IPS DF 4.7 (cell line): ENCODE data around the gene GREM1.

Experiments
- DNase-seq: peaks from one replicate; pipeline ENCODE4 v3.0.0-alpha.2; 2013; ENCODE audit warnings: low spot score; ENCODE audit errors: extremely low read depth

GREM1 gene

DNA sequence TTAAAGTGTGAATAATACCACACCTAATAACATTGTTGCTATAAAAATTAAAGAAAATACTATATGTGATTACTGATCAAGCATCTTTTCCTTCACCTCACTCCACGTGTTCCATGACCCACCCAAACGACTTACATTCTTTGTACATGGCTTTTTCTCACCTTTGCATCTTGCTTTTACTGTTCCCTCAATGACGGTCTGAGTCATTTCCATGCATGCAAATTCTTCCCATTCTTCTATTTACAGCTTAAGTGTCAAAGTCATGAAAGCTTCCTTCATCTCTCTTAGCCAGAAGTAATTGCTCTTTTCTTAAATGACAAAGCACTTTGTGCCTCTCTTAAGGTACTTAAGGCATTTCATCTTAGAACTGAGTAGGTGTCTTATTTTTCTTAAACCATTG is 64.0 kb downstream of the GREM1 start:
- no peak for DNase-seq

DNA sequence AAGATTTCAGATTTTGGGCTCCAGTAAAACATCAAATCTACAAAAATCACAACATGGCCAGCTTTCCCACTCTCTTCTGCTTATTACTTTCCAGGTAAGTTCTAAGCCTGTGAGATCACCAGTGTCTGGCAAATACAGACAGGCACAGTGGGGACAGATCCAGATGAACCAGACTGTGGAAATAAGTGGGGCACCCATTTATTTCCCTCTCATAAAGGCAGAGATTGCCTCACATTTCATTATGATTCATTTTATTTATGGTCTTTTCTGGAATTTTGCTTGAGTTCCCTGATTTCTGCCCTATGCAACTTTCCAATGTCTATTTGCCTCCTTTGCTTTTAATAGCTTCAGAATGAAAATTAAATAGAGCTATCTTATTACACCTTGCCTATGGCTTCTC is 66.8 kb downstream of the GREM1 start:
- DNase-seq, result no peak

DNA sequence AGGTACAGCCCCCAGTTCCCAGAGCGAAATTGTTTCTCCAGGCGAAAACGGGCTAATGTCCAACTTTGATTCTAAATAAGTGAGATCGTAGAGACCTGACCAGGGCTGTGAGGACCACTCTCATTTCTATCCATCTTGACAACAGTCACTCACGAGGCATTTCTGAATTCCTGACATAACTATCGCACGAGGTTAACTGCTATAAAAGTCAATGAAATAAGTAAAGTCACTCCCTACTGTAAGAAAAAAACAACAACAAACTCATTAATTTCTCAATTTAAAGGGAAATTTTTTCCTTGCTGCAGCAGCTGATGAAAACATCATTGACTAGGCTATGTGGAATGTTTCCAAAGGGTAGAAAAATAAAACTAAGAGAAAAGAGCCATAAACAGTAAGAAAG is 69.1 kb downstream of the GREM1 start:
- DNase-seq, result no peak

DNA sequence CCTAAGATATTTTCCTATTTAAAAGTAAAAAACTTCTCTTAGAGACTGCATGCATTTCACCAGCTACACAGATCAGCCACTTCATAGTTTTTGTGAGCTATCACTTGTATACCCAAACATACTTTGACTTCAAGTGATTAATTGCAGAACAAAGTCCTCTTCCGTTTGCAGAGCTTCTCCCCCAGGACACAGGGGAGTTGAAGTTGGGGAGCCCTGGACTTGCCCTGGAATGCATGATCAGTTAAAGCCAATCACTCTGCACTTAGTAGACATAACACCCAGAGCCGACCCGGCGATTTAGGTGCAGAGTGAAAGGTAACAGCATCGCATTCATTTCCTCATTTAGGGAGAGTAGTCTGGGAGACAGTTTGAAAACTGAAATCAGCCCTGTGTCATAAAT is 70.1 kb downstream of the GREM1 start:
- no peak for DNase-seq

DNA sequence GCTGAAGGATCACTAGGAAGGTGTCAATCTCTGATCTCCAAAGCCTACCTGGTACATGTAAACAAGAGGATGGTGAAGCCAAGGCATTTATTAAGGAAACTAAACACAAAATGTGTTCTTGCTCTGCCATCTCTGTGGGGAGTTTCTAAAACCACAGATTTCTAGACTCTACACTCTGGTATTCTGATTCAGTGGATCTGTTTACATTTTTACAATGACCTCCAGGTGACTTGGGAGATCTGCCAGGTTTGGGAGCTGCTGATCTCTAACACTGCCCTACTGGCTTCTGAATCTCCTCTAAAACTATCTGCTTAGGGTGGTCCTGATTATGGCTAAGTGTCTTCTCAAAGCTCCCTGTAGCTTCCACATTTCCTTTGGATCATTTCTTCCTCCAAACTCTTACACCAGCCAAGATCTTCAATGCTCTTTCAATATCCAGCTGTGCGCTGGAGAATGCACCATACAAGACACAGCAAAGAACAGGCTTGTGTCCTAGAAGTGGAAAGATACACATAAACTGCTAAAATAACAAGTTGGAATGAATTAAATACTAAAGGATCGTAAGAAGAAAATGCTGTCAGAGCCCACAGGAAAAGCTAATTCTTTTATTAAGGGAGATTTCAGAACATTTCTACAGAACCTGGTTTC is 72.7 kb downstream of the GREM1 start:
- no peak for DNase-seq

DNA sequence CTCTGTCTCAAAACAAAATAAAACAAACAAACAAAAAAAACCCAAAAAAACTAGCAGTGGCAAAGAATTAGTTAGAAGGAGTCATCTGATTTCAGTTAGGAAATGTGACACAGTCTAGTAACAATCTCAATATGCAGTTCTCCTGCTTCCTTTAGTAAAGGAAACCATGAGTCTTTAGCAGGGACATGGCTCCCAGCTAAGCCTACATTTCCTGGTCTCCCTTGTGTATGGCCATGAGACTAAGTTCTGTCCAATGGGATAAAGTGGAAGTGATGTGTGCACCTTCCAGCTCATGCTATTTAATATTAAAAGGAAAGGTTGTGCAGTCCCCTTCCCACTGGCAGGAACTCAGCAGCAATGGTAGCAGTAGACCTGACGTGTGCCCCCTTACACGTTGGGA is 74.6 kb downstream of the GREM1 start:
- no peak for DNase-seq
